ENCODE data around the gene CPSF7. TPM values are rescaled to one million over a fixed set of nuclear protein-coding genes. Genes with fewer than 3 reads are reported as not detected.

The CPSF7 gene
- total RNA-seq, 1 donor from 2014 or later: 16.7 TPM

DNA sequence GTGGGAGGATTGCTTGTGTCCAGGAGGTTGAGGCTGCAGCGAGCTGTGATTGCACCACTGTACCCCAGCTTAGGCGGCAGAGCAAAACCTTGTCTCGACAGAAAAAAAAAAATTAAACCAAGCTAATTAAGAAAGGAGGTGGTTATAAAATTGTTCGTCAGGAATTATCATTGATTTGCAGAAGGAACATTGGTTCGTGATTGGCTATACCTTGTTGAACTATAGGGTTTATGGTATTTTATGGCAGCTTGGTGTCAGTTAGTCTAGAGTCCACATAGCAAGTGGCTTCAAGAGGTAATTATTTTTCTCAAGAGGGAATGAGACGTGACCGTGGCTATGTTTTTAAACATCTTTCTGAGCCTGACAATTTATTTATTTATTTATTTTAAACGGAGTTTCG is 48.9 kb downstream of the CPSF7 start:
- DNase-seq: no peak

DNA sequence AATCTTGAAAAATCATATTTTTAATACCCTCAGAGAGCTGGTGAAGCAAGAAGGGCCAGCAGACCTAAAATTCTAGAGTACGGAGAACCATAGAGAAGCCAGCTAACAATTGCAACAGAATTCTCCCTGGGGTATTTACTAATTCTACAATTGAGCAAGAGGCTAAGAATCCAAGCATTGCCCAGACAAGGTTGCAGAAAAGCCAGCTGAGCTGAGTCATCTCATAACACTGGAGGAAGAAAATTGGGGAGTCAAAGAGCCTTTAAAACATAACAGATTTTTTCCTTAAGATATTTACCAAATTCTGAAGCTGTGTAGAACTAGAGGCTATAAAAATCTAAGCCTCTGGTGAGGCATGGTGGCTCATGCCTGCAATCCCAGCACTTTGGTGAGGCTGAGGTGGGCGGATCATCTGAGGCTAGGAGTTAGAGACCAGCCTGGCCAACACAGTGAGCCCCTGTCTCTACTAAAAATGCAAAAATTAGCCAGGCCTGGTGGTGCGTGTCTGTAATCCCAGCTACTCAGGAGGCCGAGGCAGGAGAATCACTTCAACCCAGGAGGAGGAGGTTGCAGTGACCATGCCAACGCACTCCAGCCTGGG is 51.0 kb downstream of the CPSF7 start:
- DNase-seq: no peak

DNA sequence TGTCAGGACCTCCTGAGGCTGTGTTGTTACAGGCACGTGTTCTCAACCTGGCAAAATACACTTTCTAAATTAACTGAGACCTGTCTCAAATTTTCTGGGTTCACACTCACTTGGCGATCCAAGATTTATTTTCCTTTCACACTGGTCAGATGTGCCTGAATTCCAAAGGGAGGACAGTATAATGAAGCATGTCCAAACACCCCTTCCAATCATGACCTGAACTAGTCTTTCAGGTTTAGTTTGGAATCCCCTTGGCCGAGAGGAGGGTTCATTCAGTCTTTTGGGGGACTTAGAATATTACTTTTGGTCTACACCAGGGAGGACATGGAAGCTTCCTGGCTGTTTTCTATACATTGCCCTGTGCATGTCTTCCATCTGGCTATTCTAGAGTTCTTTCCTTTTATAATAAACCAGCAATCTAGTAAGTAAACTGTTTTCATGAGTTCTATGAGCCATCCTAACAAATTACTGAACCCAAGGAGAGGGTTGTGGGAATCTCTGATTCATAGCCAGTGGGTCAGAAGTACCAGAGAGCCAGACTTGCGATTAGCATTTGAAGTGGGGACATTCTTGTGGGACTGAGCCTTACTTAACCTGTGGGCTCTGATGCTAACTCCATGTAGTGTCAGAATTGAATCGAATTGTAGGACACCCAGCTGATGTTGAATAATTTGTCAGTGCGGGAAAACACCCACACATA is 52.2 kb downstream of the CPSF7 start:
- DNase-seq: no peak

DNA sequence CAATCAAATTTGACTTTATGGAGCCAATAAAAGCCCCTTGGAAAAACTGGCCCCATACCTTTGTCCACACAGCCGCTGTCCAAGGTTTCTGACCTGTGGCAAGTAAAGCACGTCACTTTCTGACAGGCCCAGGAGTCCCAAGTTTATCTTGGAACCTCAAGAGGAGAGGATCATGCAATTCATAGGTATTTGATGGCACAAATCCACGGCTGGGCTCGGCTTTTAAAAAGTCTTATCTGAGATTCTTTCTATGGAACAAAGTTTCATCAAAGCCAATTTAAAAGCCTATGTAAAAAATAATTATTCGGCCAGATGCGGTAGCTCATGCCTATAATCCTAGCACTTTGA is 54.0 kb downstream of the CPSF7 start:
- no peak for DNase-seq

DNA sequence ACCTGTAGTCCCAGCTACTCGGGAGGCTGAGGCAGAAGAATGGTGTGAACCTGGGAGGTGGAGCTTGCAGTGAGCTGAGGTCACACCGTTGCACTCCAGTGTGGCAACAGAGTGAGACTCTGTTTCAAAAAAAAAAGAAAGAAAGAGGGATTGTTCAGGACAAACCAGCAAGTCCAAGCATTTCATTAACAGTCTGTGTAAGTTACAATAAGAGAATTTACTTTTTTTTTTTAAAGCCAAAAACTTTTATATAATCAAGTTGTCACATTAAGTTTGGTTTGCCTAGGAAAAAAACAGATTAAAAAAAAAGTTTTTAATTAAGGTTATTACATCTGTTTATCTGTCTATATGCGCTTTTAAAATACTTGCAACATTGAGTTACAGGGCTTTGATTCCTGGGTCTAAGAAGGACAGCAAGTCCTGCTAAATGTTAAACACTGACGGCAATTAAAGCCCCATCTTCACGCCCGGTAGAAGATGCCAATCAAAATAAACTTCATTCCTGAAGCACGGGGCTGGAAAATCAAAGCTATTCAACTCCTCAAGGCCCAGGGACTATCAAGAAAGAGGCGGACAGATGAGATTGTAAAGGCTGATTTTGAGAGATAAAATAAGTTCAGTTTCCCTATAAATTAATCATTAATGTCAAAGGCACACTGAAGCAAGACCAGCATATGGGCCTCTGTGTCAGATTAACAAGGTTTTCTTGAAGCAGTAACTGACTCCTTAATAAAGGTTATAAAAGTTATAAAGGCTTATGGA is 56.9 kb downstream of the CPSF7 start:
- DNase-seq: no peak

DNA sequence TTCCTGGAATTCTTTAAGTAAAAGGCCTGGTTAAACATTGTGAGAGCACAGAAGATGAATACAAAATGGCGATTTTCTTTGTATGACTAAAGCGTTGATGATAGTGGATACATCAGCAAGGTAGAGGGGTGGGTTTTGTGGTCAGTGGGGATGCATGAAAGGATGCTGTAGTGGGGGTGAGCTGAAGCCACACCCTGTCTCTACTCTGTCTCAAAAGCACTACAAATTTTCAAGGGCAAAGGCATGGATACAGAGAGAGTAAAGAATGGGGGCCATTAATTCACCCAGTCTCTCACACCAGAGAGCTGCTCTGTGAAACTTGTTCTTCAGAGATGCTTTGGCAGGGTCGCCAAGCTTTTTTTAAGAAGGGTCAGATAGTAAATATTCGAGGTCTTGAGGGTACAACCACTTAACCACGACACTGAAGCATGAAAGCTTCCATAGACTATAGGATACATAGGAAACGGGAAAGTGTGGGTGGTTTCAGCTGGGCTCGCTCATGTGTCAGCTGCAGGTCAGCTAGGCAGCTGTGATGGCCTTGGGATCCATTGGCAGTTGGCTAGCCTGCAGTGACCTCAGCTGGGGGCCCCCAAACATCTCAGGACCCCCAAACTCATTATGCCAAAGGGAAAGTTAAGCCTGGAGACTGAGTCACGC is 59.3 kb downstream of the CPSF7 start:
- no peak for DNase-seq

DNA sequence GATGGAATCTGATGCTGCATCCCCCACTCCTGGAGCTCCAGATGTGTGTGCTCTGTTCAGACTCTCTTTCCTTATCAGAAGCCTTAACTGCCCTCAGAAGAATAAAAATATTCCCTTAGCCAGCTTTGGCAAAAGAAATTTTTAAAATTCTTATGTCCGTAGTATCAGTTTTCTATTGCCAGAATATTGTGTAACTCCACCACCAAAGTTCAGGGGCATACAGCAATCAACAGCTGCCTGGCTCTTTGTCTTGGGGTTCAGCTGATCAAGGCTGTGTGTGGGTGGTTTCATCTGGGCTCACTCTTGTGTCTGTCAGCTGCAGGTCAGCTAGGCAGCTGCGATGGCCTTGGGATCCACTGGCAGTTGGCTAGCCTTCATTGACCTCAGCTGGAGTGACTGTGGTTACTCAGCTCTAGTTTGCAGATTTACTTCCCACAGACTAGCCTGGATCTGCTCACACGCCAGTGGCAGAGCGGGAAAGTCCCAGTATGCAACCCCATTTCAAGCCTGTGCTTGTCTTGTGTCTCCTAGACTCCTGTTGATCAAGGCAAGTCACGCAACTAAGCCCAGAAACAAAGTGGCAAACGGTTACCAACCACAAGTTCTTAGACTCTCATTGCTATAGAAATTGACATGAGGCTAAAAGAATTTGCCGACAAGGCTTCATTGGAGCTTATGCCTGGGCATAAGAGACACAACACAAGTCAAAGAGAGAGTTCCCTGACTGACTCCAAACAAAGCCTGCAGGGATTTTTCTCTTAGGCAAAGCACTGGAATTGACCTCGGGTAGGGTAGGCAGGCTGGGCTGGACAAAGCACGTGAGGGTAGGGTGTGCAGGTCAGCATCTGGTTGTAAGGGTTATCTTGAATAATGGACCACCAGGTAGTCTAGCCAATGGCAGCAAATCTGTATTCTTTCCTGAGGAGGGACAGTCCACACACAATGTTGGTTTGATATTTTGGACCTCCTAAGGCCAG is 60.1 kb downstream of the CPSF7 start:
- DNase-seq: no peak

DNA sequence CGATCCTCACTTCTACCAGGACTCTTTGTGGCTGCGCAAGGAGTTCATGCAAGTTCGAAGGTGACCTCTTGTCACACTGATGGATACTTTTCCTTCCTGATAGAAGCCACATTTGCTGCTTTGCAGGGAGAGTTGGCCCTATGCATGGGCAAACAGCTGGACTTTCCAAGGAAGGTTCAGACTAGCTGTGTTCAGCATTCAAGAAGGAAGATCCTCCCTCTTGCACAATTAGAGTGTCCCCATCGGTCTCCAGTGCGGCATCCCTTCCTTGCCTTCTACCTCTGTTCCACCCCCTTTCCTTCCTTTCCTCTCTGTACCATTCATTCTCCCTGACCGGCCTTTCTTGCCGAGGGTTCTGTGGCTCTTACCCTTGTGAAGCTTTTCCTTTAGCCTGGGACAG is 61.1 kb downstream of the CPSF7 start:
- DNase-seq: no peak

DNA sequence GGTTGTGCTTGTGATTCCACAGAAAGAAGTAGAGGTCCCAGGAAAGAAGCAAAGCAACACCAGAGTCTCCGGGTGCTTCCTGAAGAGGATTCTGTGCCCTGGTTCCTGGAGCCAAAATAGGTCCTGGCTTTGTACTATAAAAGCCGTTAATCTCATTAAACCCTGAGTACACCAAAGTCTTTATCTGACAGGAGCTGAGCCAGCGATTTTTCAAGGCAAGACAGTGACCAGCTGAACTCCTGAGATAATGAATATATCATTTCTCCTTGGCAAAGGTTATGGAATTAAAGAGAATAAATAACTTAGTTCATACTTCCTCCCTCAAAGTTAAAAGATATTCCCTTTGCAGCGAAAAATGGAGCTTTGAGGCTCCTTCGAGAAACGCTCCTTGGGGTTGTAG is 62.4 kb downstream of the CPSF7 start:
- no peak for DNase-seq

DNA sequence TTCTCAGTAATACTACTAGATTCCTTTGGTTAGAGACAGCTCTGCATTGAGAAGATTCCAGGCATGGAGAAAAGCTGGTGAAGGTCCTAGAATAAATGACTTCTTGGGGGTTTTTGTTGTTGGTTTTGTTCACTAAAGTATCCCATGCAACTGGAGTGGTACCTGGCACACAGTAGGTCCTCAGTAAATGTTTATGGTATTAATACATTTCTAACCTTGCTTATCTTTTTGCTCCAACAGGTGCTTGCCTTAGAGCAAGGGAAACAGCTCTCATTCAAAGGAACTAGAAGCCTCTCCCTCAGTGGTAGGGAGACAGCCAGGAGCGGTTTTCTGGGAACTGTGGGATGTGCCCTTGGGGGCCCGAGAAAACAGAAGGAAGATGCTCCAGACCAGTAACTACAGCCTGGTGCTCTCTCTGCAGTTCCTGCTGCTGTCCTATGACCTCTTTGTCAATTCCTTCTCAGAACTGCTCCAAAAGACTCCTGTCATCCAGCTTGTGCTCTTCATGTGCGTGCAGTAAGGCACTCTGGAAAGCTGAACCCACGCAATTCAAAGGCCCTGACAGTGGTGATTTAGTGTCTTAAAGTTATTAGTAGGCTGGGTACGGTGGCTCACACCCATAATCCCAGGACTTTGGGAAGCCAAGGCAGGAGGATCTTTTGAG is 65.6 kb downstream of the CPSF7 start:
- DNase-seq: no peak

DNA sequence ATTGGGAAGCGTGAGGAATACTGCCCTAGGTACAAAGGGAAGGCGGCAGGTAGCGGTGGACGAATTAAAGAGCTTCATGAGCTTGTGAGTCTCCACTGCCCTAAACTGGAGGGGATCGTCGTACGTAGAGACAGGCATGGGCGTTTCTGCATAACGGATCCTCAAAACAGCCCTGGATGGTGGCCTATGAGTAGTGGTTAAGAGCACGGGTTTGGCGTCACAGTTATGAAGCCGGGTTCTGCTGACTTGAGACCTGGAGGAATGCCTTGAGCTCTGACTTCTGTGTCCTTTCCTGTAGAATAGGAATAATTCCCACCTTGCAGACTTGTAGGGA is 67.3 kb downstream of the CPSF7 start:
- peak; percentile 69 for DNase-seq

DNA sequence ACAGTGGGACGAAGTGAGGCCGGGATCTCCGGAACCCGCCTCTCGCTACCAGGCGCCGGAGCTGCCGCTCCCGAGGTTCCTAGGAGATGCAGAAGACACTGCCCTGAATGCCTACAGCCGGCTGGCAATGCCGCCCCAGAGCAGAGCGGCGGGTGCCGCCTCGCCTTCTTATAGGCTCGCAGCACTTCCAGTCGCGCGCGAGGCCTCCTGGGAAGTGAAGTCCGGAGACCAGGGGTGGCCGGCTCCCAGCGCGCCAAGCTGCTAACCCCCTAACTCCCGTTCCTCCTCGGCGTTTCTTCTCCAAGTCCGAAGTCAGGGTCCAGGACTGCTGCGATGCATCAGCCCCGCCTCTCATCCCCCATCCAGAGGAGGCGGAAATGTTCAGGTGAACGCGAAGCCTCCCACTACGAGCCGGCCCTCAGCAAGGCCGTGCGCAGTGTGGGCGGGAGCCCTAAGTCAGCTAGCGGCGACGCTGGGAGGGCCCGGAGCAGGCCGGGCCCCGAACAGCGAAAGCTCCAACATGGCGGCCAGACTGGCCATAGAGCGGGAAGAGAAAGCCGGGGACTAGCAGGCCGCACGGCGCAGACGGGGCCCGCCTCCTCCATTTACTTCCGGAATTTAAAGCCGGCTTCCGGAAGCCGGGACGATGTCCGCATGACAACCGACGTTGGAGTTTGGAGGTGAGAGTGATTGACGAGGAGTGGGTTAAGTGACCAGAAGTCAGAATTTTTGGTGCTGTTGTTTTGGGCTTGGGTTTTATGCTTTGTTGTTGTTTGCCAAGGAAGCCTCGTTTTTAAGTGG is 67.8 kb downstream of the CPSF7 start, which contains the start of the genes CYB561A3 and TMEM138:
Gene CYB561A3 (minus strand): TSS at position 142 of the 801 bp plus-strand sequence. CDS start 5,169 bp downstream, outside the sequence.
Gene TMEM138 (plus strand): TSS at position 634 of the 801 bp plus-strand sequence. CDS start 2,017 bp downstream, outside the sequence.
- DNase-seq: peak; percentile 94

DNA sequence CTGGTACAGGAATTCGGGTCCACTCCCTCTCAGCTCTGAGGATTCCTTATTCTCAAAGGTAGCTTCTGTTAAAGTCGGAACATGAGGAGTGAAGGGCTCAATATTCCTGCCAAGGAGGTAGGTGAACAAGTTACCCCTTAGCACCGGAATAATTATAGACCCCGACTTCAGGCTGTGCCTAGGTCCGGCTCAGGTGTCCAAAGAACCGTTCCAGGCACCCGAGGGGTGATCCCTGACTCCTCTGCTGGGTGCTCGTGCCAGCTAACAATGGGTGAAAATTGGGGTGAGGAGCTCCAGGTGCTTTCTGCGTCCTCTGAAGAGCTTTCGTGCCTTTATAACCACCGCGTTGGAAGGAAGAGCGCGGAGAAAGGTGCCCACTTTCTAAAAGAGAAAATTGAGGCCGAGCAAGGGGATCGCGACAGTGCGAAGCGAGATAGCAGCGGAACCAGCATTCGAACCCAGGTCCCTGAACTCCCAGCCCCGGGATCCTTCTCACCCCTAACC is 68.5 kb downstream of the CPSF7 start:
- peak; percentile 13 for DNase-seq

DNA sequence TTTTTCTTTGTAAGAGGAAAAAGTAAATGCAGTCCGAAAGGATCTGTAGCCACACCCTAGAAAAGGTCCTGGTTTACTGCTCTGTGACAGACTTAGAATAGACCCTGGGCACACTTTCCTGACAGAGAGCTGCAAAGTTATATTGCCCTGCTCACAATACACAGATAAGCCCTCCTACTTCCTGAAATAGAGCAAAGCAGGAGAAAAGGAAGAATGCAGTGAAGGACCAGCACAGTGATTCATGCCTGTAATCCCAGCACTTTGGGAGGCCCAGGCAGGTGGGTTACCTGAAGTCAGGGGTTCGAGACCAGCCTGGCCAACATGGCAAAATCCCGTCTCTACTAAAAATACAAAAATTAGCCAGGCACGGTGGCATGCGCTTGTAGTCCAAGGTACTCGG is 70.3 kb downstream of the CPSF7 start:
- DNase-seq: peak; percentile 35

DNA sequence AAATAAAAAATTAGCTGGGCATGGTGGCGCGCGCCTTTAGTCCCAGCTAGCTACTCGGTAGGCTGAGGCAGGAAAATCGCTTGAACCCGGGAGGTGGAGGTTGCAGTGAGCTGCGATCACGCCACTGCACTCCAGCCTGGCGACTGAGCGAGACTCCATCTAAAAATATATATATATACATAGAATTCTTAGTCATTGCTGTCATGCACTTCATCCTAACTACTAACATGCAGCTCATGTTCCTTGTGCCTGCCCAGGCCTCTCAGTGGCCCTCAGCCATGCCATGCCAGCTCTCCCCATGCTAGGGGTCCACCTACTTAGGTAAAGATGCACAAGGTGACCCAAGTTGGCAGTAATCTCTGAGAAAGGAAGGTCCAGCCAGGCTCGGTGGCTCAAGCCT is 71.2 kb downstream of the CPSF7 start:
- DNase-seq: no peak

DNA sequence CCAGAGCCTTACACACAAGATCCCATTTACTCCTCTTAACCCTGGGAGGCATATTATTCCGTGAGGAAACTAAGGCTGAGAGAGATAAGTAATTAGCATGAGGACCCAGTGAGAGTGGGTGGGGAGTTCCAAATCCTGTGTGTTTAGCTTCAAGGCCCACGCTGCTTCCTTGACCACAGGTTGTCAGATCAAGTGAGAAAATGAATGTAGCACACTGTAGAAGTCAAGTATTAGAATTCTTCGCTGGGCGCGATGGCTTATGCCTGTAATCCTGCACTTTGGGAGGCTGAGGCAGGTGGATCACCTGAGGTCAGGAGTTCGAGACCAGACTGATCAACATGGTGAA is 71.9 kb downstream of the CPSF7 start:
- no peak for DNase-seq

DNA sequence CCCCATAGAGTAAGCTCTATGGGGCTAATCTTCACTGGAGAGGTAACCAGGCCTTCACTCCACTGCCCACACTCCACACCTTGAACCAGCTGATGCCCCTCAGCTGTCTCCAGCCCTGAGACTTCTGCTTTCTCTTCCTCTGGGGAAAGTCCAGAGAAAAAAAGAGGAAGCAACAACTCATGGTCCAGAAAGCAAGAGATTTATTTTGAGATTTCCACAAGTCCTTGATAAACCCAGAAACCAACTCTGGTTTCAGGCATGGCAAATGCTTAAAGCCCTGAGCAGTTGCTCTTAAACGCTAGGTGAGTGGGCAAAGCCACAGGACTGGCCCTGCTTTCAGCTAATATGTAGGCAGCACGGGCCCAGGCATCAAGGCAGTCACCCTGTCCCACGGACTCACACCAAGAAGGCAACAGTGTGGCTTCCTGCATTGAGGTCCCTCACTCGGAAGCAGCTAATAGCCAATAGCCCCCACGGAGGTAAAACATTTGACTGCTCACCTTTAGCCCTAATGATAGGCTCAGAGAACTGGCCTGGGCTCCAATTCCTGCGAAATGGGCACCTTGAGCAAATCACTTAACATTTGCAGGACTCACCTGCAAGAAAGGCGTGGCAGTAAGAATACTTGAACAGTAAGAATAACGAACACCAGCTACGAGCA is 72.4 kb downstream of the CPSF7 start:
- no peak for DNase-seq

DNA sequence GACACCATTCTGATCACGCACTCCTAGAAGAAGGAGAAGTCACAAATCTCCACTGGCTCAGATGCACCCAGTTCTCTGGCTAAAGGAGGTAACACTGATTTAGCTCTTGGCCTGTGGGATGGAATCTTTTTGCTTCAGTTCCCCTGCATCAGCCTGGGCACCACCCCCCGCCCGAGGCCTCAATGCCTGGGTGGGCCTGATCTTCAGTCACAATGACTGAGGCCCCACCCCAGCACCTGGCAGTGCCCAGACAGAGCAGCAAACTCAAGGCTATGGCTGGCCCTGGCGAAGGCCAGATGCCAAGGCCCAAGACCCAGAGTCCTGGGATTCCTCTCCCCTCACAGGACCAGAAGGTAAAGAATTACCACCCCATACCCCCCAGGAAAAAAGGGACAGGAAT is 73.1 kb downstream of the CPSF7 start:
- DNase-seq: no peak

DNA sequence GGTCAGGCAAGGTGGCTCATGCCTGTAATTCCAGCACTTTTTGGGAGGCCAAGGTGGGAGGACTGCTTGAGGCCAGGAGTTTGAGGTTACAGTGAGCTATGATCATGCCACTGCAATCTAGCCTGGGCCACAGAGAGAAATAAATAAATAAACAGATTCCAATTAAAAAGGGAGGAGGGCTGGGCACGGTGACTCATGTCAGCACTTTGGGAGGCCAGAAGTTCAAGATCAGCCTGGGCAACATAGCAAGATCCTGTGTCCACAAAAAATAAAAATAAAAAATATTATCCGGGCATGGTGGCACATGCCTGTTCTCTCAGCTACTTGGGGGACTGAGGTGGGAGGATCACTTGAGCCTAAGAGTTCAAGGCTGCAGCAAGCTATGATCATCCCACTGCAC is 75.6 kb downstream of the CPSF7 start:
- DNase-seq: no peak

All from dermis blood vessel endothelial cell (primary cell).